HEK293T (cell line): ENCODE results near the gene OLFM1.

Source experiments
- BHLHE40 ChIP-seq: fragments of 450-650 bp; IDR thresholded peaks from 2 replicates; pipeline ENCODE4 v1.6.1; 2016; ENCODE audit warnings: mild to moderate bottlenecking, moderate library complexity, borderline replicate concordance
- ELF4 ChIP-seq: fragments of 450-650 bp; IDR thresholded peaks from 2 replicates; pipeline ENCODE4 v1.6.1; 2017; ENCODE audit warnings: antibody characterized with exemption
- FOXA1 ChIP-seq: fragments of 450-650 bp; IDR thresholded peaks from 2 replicates; pipeline ENCODE4 v1.6.1; 2016; ENCODE audit warnings: mild to moderate bottlenecking
- FOXK2 ChIP-seq: fragments of 450-650 bp; IDR thresholded peaks from 2 replicates; pipeline ENCODE4 v1.6.1; 2016; ENCODE audit warnings: mild to moderate bottlenecking
- FOXM1 ChIP-seq: fragments of 450-650 bp; IDR thresholded peaks from 2 replicates; pipeline ENCODE4 v1.6.1; 2017; ENCODE audit warnings: mild to moderate bottlenecking, borderline replicate concordance
- L3MBTL2 ChIP-seq: fragments of 450-650 bp; conservative IDR thresholded peaks from 2 replicates; pipeline ENCODE4 v1.6.1; 2016; ENCODE audit warnings: mild to moderate bottlenecking
- LEF1 ChIP-seq: fragments of 450-650 bp; IDR thresholded peaks from 2 replicates; pipeline ENCODE4 v1.6.1; 2017; ENCODE audit warnings: mild to moderate bottlenecking, borderline replicate concordance
- PKNOX1 ChIP-seq: fragments of 450-650 bp; IDR thresholded peaks from 2 replicates; pipeline ENCODE4 v1.6.1; 2016
- SP1 ChIP-seq: fragments of 450-650 bp; IDR thresholded peaks from 2 replicates; pipeline ENCODE4 v1.6.1; 2017
- TARDBP ChIP-seq: fragments of 450-650 bp; IDR thresholded peaks from 2 replicates; pipeline ENCODE4 v1.6.1; 2016
- ZNF384 ChIP-seq: fragments of 450-650 bp; IDR thresholded peaks from 2 replicates; pipeline ENCODE4 v1.6.1; 2016

DNA sequence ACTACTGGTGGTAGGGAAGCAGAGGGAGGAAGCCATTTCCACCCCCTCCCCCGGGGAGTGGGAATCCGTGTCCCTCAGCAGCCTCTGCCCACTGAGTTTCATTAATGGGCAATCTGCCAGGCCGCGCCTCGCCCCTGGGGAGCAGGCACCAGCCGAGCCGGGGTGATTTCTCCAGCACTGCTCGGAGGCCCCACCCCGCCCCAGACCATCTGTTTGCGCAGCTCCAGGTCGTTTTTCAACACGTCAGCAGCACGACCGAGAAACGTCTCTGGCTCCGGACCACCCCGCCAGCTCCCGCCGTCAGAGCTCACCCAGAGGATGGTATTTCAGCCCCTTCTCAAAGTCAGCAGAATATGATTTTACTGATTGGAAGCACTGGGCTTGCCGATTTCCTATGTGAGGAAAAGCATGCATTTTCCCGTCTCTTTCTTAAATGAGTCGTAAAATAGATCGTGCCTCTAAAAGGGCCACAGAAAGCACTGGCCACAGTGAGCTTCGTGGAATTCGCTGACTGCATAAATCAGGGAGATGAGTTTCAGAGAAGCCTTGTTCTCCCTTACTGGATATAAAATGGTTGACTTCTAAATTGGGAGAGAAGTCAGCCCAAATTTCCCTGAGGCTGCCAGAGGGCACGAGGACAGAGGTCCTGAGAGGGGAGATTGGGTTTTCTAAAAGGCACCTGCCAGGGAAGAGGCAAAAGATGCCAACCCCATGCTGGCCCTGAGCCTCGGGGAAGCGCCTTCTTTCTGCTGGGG lies 47.0 kb downstream of the OLFM1 start:
- TF ChIP-seq FOXK2 (no peak), SP1 (no peak), FOXM1 (no peak), LEF1 (no peak), PKNOX1 (no peak), ELF4 (no peak), BHLHE40 (no peak), L3MBTL2 (no peak), TARDBP (no peak), ZNF384 (no peak), FOXA1 (no peak)
